Activated T-helper 1 cell treated with anti-CD3 and anti-CD28 coated beads, Interleukin-12 subunit alpha, Interleukin-12 subunit beta, Interleukin-2, Interleukin-4 antibody, amounts not matched to agents 30 ng/mL and 10 ng/mL and 1 ng/mL, durations not matched to agents 14 hours and 24 hours and 36 hours (primary cell): Measurements from ENCODE around the gene DDX39B. TPM values are rescaled to one million over a fixed set of nuclear protein-coding genes. Genes with fewer than 3 reads are reported as not detected.
"Not testable (repeated sequence)": the region's sequence is repeated elsewhere in the genome, so short reads cannot be mapped to it uniquely, and the experiment has no call there.

Experiments
- DNase-seq: peaks from one replicate; pipeline ENCODE4 v3.0.0; 2021; ENCODE audit warnings: low spot score
- H3K27ac Mint-ChIP-seq: one replicate; pipeline ENCODE4 v1.8.0; 2021; ENCODE audit warnings: mild to moderate bottlenecking, mixed read lengths
- H3K27me3 Mint-ChIP-seq: one replicate; pipeline ENCODE4 v1.8.0; 2022; ENCODE audit warnings: mild to moderate bottlenecking, moderate library complexity, mixed read lengths; ENCODE audit not compliant: insufficient read depth
- H3K36me3 Mint-ChIP-seq: one replicate; pipeline ENCODE4 v1.8.0; 2021; ENCODE audit warnings: low read depth, mixed read lengths
- H3K4me1 Mint-ChIP-seq: one replicate; pipeline ENCODE4 v1.8.0; 2021; ENCODE audit warnings: low read depth, mixed read lengths
- H3K4me3 Mint-ChIP-seq: one replicate; pipeline ENCODE4 v1.8.0; 2021; ENCODE audit warnings: mild to moderate bottlenecking, moderate library complexity, mixed read lengths
- H3K9me3 Mint-ChIP-seq: one replicate; pipeline ENCODE4 v1.8.0; 2021; ENCODE audit warnings: mixed read lengths
- intact Hi-C: fragments of 100-400 bp; cut with micrococcal nuclease; formaldehyde crosslinking; loops from one replicate; pipeline ENCODE4 v1.15.1; 2024
- total RNA-seq: library from RNA; stranded (reverse); gene quantifications from 2 replicates; pipeline ENCODE4 v1.2.3, GENCODE V29; 2022

The DDX39B gene
- total RNA-seq, 1 donor from 2014 or later = 628 TPM

DNA sequence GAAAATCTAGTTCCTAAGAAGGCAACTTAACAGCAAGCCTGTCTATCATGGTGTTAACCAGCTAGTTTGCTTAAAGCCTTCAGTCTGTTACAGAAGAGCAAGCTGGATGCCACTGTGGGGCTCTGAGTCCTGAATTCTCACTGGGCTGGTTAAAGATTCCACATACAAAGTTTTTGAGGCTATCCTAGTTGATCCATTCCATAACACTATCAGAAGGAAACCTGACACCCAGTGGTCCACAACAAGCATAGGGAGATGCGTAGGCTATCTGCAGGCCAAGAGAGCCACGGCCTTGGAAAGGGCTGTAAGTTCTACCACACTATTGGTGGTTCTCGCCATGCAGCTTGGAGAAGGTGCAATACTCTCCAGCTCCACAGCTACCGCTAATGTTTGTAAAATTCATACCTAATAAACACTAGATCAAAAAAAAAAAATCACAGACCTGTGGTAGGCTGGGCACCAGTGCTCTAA, 13.5 kb downstream of the DDX39B start:
- intact Hi-C loops = no loop called here
- Mint-ChIP-seq H3K9me3 (no peaks in the 10 kb centered on the region), H3K36me3 (peaks cover 31% of the 10 kb centered on the region), H3K27me3 (no peaks in the 10 kb centered on the region), H3K4me3 (no peak overlapping the region), H3K4me1 (peaks cover 5% of the 10 kb centered on the region), H3K27ac (no peak overlapping the region)
- no peak for DNase-seq

DNA sequence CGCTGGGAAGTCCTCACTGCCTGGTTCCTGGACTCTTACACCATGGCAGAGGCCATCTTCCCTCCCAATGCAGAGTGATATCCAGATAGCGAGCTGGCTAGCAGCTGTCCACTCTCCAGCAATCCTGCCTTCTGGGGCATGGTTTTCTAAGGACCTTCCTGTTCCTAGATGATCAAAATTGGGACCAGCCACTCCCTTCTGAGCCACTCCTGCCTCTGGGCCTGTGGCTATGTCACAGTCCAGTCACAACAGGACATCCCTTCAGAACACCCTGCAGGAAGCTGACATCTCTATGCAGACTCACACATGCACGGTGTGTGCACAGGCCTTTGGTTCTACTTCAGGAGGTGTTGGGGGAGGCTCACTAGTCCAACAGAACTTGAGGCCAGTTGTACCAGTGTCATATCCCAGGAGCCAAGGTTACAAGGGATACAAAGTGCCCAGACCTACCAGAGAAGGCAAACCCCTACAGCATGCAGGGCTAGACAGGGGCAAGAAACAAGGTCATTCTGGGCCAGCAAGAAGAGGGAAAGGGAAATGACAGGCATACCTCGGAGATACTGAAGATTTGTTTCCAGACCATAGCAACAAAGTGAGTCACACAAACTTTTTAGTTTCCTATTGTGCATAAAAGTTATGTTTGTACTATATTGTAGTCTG, 15.7 kb downstream of the DDX39B start:
- H3K27me3 Mint-ChIP-seq = peaks cover 16% of the 10 kb centered on the region
- H3K9me3 Mint-ChIP-seq = no peaks in the 10 kb centered on the region
- intact Hi-C loops = no loop called here
- no peak for DNase-seq
- no peak overlapping the region for H3K4me3 Mint-ChIP-seq
- peaks cover 15% of the 10 kb centered on the region for H3K36me3 Mint-ChIP-seq
- no peaks in the 10 kb centered on the region for H3K4me1 Mint-ChIP-seq
- H3K27ac Mint-ChIP-seq = no peak overlapping the region

DNA sequence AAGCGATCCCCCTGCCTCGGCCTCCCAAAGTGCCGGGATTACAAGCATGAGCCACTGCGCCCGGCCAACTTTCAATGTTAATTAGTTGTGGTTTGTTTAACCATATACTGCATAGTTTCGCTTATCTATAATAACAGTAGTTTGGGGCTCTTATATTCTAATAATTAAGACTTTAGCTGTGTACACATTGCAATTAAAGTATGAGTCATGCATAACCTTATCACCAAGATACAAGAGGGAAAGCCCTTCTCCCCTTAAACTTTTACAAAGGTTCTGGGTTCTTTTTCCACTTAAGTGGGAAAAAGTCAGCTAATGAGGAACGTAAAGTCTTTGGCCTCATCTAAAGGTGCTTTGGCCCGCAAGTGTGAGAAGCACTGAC, 16.3 kb downstream of the DDX39B start:
- intact Hi-C loops = no loop called here
- peaks cover 9% of the 10 kb centered on the region for H3K36me3 Mint-ChIP-seq
- H3K9me3 Mint-ChIP-seq = no peaks in the 10 kb centered on the region
- no peak overlapping the region for H3K27ac Mint-ChIP-seq
- H3K27me3 Mint-ChIP-seq = peaks cover 19% of the 10 kb centered on the region
- DNase-seq = no peak
- H3K4me1 Mint-ChIP-seq = no peaks in the 10 kb centered on the region
- no peak overlapping the region for H3K4me3 Mint-ChIP-seq

DNA sequence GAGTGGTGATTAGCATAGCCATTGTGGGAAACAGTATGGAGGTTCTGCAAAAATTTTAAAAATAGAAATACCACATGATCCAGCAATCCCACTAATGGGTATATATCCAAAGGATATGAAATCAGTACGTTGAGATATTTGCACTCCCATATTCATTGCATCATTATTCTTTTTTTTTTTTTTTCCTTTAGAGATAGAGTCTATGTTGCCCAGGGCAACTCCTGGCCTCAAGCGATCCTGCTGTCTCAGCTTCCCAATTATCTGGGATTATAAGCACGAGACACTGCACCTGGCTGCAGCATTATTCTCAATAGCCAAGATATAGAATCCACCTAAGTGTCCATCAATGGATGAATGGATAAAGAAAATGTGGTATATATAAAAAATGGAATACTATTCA, 20.0 kb downstream of the DDX39B start:
- H3K36me3 Mint-ChIP-seq = no peaks in the 10 kb centered on the region
- no peak overlapping the region for H3K4me3 Mint-ChIP-seq
- no peak for DNase-seq
- intact Hi-C loops = no loop called here
- no peaks in the 10 kb centered on the region for H3K4me1 Mint-ChIP-seq
- no peaks in the 10 kb centered on the region for H3K9me3 Mint-ChIP-seq
- H3K27ac Mint-ChIP-seq = no peak overlapping the region
- peaks cover 29% of the 10 kb centered on the region for H3K27me3 Mint-ChIP-seq

DNA sequence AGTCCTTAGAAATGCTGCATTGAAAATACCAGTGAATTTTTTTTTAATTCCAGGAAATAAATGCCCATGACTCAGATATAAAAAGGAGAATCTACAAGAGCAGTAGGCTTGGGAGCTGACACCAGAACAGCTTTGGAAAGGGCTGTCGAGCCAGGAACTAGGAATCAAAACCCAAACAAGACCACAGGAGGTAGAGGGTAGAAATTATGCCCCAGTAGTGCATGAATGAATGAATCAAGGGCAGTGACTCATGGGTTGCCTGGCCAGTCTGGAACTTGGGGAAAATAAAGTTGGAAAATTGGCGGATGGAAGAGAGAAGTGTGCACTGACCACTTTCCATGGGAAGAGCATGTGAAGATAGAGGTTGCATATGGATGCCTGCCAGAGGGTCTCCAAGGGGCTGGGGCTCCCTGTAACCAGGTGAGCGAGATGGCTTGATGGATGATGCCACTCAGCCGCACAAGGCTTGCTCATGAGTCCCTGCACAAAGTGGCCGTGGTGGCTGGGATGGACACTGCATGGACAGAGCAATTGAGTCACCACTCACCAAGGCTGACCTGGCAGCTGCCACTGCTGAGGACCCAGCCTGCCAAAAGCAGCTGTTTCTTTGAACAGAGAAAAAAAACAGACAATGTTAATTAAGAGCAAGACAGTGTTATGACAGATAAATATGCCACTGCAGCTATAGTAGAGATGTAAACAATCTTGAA, 28.2 kb downstream of the DDX39B start:
- no peak for DNase-seq
- Mint-ChIP-seq H3K4me3 (no peak overlapping the region), H3K36me3 (peaks cover 20% of the 10 kb centered on the region), H3K27ac (no peak overlapping the region), H3K9me3 (no peaks in the 10 kb centered on the region), H3K4me1 (no peaks in the 10 kb centered on the region), H3K27me3 (peaks cover 3% of the 10 kb centered on the region)
- intact Hi-C loops = no loop called here

DNA sequence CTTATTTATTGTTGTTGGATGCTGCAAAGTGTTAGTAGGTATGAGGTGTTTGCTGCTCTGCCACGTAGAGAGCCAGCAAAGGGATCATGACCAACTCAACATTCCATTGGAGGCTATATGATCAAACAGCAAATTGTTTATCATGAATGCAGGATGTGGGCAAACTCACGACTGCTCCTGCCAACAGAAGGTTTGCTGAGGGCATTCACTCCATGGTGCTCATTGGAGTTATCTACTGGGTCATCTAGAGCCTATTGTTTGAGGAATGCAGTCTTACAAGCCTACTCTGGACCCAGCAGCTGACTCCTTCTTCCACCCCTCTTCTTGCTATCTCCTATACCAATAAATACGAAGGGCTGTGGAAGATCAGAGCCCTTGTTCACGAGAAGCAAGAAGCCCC, 31.8 kb downstream of the DDX39B start:
- no peaks in the 10 kb centered on the region for H3K27me3 Mint-ChIP-seq
- H3K4me3 Mint-ChIP-seq = no peak overlapping the region
- no peak for DNase-seq
- H3K27ac Mint-ChIP-seq = no peak overlapping the region
- no peaks in the 10 kb centered on the region for H3K9me3 Mint-ChIP-seq
- peaks cover 39% of the 10 kb centered on the region for H3K36me3 Mint-ChIP-seq
- intact Hi-C loops = no loop called here
- H3K4me1 Mint-ChIP-seq = peaks cover 6% of the 10 kb centered on the region

DNA sequence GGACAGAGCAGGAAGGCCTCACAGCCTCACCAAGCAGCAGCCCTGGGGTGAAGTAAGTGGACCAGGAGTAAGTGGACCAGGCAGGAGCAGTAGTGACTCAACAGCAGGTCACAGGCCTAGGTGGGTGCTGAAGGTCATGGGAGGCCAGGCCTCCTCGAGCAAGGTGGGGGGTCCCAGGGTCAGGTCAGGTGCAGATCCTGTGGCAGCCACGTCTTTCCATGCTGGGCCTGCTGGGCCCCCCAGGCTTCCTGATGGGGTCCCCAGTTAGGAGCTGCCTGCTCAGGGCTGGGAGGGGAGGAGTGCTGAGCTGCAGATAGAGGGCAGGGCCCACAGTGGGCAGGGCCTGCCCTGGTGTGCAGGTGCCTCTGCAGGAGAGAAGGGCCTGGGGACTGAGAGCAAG, 32.8 kb downstream of the DDX39B start:
- H3K27ac Mint-ChIP-seq, intact Hi-C loops, DNase-seq, H3K27me3 Mint-ChIP-seq, H3K4me1 Mint-ChIP-seq, H3K4me3 Mint-ChIP-seq, H3K9me3 Mint-ChIP-seq: not testable (repeated sequence)
- peaks cover 42% of the 10 kb centered on the region for H3K36me3 Mint-ChIP-seq

DNA sequence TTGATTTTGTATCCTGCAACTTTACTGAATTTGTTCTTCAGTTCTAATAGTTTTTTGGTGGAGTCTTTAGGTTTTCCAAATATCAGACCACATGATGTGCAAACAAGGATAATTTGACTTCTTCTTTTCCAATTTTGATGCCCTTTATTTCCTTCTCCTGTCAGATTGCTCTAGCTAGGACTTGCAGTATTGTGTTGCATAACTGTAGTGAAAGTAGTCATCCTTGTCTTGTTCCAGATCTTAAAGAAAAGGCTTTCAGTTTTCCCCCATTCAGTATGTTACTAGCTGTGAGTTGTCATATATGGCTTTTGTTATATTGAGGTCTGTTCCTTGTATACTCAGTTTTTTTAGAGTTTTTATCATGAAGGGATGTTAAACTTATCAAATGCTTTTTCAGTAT, 39.2 kb downstream of the DDX39B start:
- H3K4me3 Mint-ChIP-seq = no peak overlapping the region
- H3K36me3 Mint-ChIP-seq = peaks cover 18% of the 10 kb centered on the region
- H3K4me1 Mint-ChIP-seq = peaks cover 57% of the 10 kb centered on the region
- H3K27ac Mint-ChIP-seq = no peak overlapping the region
- H3K27me3 Mint-ChIP-seq = no peaks in the 10 kb centered on the region
- intact Hi-C loops = no loop called here
- no peaks in the 10 kb centered on the region for H3K9me3 Mint-ChIP-seq
- DNase-seq = no peak

DNA sequence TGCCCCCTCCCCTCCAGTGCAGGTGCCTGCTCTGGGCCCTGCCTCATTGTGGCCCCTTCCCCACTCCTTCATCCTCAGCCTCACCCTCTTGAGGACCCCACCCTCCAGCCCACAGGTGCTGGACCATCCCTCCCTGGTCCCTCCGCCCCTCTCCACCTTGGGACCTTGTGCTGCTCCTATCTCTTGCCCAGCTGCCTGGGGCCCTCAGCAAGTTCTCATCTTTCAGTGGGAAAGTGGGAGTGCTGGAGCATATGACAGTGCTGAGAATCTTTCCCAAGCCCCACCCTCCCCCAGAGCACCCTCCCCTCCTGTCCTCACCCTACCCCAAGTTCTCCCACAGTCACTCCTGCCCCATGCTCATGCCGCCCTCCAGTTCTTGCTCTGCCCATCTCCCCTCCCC, 42.2 kb downstream of the DDX39B start:
- not testable (repeated sequence) for DNase-seq, H3K9me3 Mint-ChIP-seq, H3K36me3 Mint-ChIP-seq, H3K27me3 Mint-ChIP-seq
- Mint-ChIP-seq H3K4me1 (peaks cover 67% of the 10 kb centered on the region), H3K4me3 (peak overlapping the region; percentile 87), H3K27ac (peak overlapping the region; percentile 36)
- intact Hi-C loops = loop anchor here (2.0 to 10.0 kb wide), 3 partner anchors 303 to 398 kb away; partner anchors contain the start of genes EHMT2 and HSPA1B

DNA sequence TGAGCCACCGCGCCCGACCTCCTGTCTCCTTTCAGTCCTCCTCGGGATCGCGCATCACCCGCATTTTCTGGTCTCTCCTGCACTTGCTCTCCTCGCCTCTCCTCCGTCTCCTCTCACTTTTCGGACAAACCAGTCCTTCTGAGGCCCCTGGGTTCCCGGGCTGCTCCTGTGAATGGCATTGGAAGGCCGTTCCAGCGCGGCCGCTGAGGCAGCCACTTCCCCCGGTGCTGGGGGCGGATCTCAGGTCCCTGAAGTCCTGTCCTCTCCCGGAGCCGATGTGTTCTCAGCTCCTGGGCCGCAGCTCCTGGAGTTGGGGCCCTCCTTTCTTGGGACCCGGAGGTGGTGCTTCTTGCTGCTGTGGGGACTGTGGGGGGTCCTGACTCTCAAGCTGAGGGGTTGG, 43.1 kb downstream of the DDX39B start:
- H3K27me3 Mint-ChIP-seq = no peaks in the 10 kb centered on the region
- intact Hi-C loops = loop anchor here (1.0 to 10.0 kb wide), 4 partner anchors 167 to 399 kb away; partner anchors contain the start of genes EHMT2 and HSPA1B
- no peaks in the 10 kb centered on the region for H3K9me3 Mint-ChIP-seq
- H3K4me1 Mint-ChIP-seq = peaks cover 66% of the 10 kb centered on the region
- H3K4me3 Mint-ChIP-seq = peak overlapping the region; percentile 87
- DNase-seq = no peak
- H3K36me3 Mint-ChIP-seq = peaks cover 2% of the 10 kb centered on the region
- H3K27ac Mint-ChIP-seq = peak overlapping the region; percentile 80

DNA sequence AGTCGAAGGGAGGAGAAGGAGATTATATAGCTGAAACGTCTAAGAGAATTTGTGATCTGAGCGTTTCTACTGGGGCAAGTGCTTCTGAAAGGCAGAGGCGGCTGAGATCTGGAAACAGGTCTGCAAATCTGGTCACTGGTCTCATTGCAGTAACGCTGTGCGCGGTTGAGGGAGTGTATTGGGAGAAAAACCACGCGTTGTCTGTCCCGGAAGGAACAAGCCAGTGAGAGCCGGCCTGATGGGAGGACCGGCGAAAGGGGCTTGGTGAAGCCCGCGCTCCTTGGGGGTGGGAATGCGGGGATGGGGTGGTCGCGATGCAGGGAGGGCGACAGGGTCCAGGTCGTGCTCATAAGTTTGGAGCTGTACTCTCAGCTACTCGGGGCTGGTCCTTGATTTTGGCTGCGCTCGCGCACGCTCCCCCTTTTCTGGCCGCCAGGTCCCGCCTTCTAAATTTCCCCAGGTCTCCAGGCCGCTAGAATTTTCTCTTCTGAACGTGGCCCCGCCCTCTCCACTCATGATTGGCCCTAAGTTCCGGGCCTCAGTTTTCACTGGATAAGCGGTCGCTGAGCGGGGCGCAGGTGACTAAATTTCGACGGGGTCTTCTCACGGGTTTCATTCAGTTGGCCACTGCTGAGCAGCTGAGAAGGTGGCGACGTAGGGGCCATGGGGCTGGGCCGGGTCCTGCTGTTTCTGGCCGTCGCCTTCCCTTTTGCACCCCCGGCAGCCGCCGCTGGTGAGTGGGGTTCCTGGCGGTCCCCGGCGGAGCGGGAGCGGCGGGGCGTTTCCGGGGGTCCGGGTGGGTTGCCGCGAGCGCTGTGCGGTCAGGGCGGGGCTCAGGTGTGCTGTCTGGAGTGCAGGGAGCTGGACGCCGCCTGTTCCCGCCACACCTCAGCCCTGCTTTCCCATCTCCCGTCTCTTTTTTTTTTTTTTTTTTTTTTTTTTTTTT, 44.0 kb downstream of the DDX39B start, which contains the start of gene MICB:
TSS of gene MICB (plus strand) at position 615 of the 946 bp plus-strand sequence. CDS start at position 664, 49 bp downstream.
- Mint-ChIP-seq H3K4me3 (peak within 1 kb of the TSS; percentile 89), H3K36me3 (no peaks in the 10 kb centered on the region), H3K9me3 (no peaks in the 10 kb centered on the region), H3K4me1 (peaks cover 63% of the 10 kb centered on the region), H3K27ac (peak within 1 kb of the TSS; percentile 94), H3K27me3 (no peaks in the 10 kb centered on the region)
- intact Hi-C loops = loop anchor here (1.0 to 10.0 kb wide), 5 partner anchors 154 to 399 kb away; partner anchors contain the start of genes BAG6, EHMT2 and HSPA1B
- peak; percentile 81 for DNase-seq

DNA sequence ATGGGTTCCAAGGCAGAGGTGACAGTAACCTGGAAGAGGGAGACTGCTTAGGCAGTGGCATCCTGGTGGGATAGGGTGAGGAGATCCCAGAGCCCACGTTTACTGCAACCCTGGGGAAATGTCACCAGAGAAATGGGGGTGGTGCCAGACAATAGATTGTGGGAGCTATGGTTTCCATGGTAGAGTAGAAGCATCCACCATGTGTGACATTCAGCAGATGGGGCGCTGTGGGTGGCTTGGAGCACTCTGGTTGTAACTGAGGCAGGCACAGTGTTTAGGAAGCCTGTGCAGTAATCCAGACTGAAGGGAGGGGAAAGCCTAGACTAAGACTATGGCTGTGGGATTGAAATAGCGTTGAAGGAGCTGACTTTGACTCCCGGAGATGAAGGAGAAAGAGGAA, 45.0 kb downstream of the DDX39B start:
- Mint-ChIP-seq H3K4me3 (peak overlapping the region; percentile 89), H3K4me1 (peaks cover 59% of the 10 kb centered on the region), H3K27ac (peak overlapping the region; percentile 94)
- H3K36me3 Mint-ChIP-seq, H3K9me3 Mint-ChIP-seq, DNase-seq, H3K27me3 Mint-ChIP-seq: not testable (repeated sequence)
- intact Hi-C loops = loop anchor here (1.0 to 10.0 kb wide), 3 partner anchors 155 to 400 kb away; partner anchors contain the start of genes BAG6, EHMT2 and HSPA1B
